Neutrophil (primary cell): ENCODE measurements around the gene ST3GAL3.

ENCODE experiments used
- H3K27ac ChIP-seq: fragments of 200-600 bp; sonication (generic); 2 replicates; pipeline ENCODE4 v1.5.1; 2016; ENCODE audit warnings: mild to moderate bottlenecking, moderate library complexity
- H3K27me3 ChIP-seq: fragments of 200-600 bp; sonication (generic); 2 replicates; pipeline ENCODE4 v1.6.0; 2016; ENCODE audit warnings: mild to moderate bottlenecking
- H3K36me3 ChIP-seq: fragments of 200-600 bp; sonication (generic); 2 replicates; pipeline ENCODE4 v1.5.1; 2017
- H3K4me1 ChIP-seq, 2 experiments: fragments of 200-600 bp in 1 of 2; sonication (generic) in 1 of 2; 1 replicate in 1 of 2; 2 replicates in 1 of 2; pipeline versions ENCODE4 v1.5.1 to v1.6.1; 2013 to 2016; ENCODE audit warnings: low read depth in 1 of 2, low read length in 1 of 2, mild to moderate bottlenecking in 1 of 2, moderate library complexity in 1 of 2; ENCODE audit not compliant: control insufficient read depth in 1 of 2, insufficient read depth in 1 of 2
- H3K4me3 ChIP-seq, 2 experiments: fragments of 200-600 bp in 1 of 2; sonication (generic) in 1 of 2; 1 replicate in 1 of 2; 2 replicates in 1 of 2; pipeline ENCODE4 v1.5.1; 2013 to 2016; ENCODE audit warnings: low read depth in 1 of 2, low read length in 1 of 2, mild to moderate bottlenecking in 1 of 2, moderate library complexity in 1 of 2
- H3K9me3 ChIP-seq: fragments of 200-600 bp; sonication (generic); 2 replicates; pipeline ENCODE4 v1.5.1; 2016
- TF ChIP-seq, protein P1 (sequence below): fragments of 200-600 bp; sonication (generic); IDR thresholded peaks from 2 replicates; pipeline ENCODE4 v1.5.1; 2016; ENCODE audit warnings: antibody characterized with exemption

The ST3GAL3 gene

GRCh38 chr1:43722810-43723209 lies 15.5 kb downstream of the ST3GAL3 start:
- Histone ChIP-seq H3K27me3 (no peaks in the 10 kb centered on the region), H3K4me1 (no peaks in the 10 kb centered on the region), H3K36me3 (no peaks in the 10 kb centered on the region), H3K27ac (no peak overlapping the region), H3K4me3 (no peak overlapping the region), H3K9me3 (no peaks in the 10 kb centered on the region)
- TF ChIP-seq, protein P1, sequence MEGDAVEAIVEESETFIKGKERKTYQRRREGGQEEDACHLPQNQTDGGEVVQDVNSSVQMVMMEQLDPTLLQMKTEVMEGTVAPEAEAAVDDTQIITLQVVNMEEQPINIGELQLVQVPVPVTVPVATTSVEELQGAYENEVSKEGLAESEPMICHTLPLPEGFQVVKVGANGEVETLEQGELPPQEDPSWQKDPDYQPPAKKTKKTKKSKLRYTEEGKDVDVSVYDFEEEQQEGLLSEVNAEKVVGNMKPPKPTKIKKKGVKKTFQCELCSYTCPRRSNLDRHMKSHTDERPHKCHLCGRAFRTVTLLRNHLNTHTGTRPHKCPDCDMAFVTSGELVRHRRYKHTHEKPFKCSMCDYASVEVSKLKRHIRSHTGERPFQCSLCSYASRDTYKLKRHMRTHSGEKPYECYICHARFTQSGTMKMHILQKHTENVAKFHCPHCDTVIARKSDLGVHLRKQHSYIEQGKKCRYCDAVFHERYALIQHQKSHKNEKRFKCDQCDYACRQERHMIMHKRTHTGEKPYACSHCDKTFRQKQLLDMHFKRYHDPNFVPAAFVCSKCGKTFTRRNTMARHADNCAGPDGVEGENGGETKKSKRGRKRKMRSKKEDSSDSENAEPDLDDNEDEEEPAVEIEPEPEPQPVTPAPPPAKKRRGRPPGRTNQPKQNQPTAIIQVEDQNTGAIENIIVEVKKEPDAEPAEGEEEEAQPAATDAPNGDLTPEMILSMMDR = no peak

GRCh38 chr1:43729816-43730463 lies 22.6 kb downstream of the ST3GAL3 start:
- Histone ChIP-seq H3K9me3 (no peaks in the 10 kb centered on the region), H3K4me3 (no peak overlapping the region), H3K27me3 (no peaks in the 10 kb centered on the region), H3K36me3 (no peaks in the 10 kb centered on the region), H3K4me1 (no peaks in the 10 kb centered on the region), H3K27ac (no peak overlapping the region)
- TF ChIP-seq, protein P1 = no peak

DNA sequence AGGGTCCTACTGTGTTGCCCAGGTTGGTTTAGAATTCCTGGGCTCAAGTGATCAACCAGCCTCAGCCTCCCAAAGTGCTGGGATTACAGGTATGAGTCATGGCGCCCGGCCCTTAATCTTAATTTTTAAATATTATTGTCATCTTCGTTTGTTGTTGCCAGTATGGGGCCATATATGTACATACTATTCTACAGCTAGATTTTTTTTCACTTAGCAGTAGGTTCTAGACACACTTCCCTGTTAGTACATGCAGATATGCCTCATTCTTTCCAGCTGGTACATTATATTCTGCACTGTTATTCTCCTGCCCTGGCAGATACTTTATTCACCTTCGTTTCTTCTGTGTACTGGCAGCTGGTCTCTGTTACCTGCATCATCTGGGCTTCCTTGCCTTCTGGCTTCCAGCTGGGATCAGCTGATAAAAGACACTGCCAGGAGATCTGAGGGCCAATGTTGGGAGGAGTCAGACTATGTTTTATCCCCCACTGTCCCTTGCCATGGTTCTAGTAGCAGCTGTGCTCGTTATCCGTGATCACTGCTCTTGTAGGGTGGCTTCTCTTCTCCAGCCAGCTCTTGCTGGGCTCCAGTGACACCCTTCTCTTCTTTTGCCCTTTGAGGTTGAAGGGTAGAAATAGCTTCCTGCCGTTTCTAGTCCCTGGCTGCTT lies 24.7 kb downstream of the ST3GAL3 start:
- TF ChIP-seq, protein P1 = no peak
- H3K27me3 ChIP-seq = no peaks in the 10 kb centered on the region

GRCh38 chr1:43736819-43737218 lies 29.5 kb downstream of the ST3GAL3 start:
- TF ChIP-seq, protein P1 = no peak
- no peaks in the 10 kb centered on the region for H3K4me1 ChIP-seq
- H3K36me3 ChIP-seq = no peaks in the 10 kb centered on the region
- H3K4me3 ChIP-seq = no peak overlapping the region
- H3K27me3 ChIP-seq = no peaks in the 10 kb centered on the region
- H3K9me3 ChIP-seq = no peaks in the 10 kb centered on the region
- H3K27ac ChIP-seq = no peak overlapping the region

More for the DNA sequence above, 24.7 kb downstream of the ST3GAL3 start:
- Histone ChIP-seq H3K4me1 (no peaks in the 10 kb centered on the region), H3K36me3 (no peaks in the 10 kb centered on the region), H3K9me3 (no peaks in the 10 kb centered on the region), H3K27ac (no peak overlapping the region), H3K4me3 (no peak overlapping the region)

GRCh38 chr1:43742026-43742425 lies 34.7 kb downstream of the ST3GAL3 start:
- Histone ChIP-seq H3K4me3 (no peak overlapping the region), H3K9me3 (no peaks in the 10 kb centered on the region), H3K36me3 (no peaks in the 10 kb centered on the region), H3K4me1 (no peaks in the 10 kb centered on the region), H3K27ac (no peak overlapping the region), H3K27me3 (no peaks in the 10 kb centered on the region)
- TF ChIP-seq, protein P1 = no peak
